GM12872 (cell line): ENCODE data around the gene RNF175.

ENCODE experiments used
- CTCF ChIP-seq: IDR thresholded peaks from 3 replicates; pipeline ENCODE4 v1.5.1; 2011; ENCODE audit warnings: low read depth, mild to moderate bottlenecking, low read length, moderate library complexity; ENCODE audit not compliant: insufficient read depth

The RNF175 gene

GRCh38 chr4:153788413-153789276 is 28.8 kb upstream of the RNF175 start, which contains the start of gene SFRP2:
SFRP2 (minus strand) TSS chr4:153789083; CDS start chr4:153788835, 248 bp downstream.
- TF ChIP-seq CTCF, result no peak

- TF ChIP-seq CTCF, result no peak
These were observed 28.2 kb upstream of the RNF175 start for GRCh38 chr4:153788051-153788412.

- no peak for TF ChIP-seq CTCF
These were observed 27.8 kb upstream of the RNF175 start for GRCh38 chr4:153787575-153787974.

GRCh38 chr4:153787061-153787560 is 27.3 kb upstream of the RNF175 start:
- TF ChIP-seq CTCF, result no peak

- TF ChIP-seq CTCF, result peak; percentile 50; the same call in 1 of the 3 replicates
These were observed 26.3 kb upstream of the RNF175 start for GRCh38 chr4:153785910-153786721.

- no peak for TF ChIP-seq CTCF
These were observed 24.4 kb upstream of the RNF175 start for GRCh38 chr4:153784166-153784699.

GRCh38 chr4:153782581-153782980 is 22.8 kb upstream of the RNF175 start:
- TF ChIP-seq CTCF, result no peak
